WERI-Rb-1 (cell line): ENCODE measurements around the gene C10orf71.

Experiments used
- DNase-seq: peaks from one replicate; pipeline ENCODE4 v3.0.0-alpha.2; 2020
- H3K27ac ChIP-seq: fragments of 250-450 bp; sonication (Bioruptor Pico); 2 replicates; pipeline ENCODE4 v1.5.1; 2020; ENCODE audit warnings: mild to moderate bottlenecking, moderate library complexity
- H3K27me3 ChIP-seq: fragments of 250-450 bp; sonication (Bioruptor Pico); 2 replicates; pipeline ENCODE4 v1.5.1; 2021; ENCODE audit warnings: mild to moderate bottlenecking, low read depth, moderate library complexity; ENCODE audit not compliant: insufficient read depth, severe bottlenecking
- H3K36me3 ChIP-seq: fragments of 250-450 bp; sonication (Bioruptor Pico); 2 replicates; pipeline ENCODE4 v1.5.1; 2020; ENCODE audit warnings: mild to moderate bottlenecking, moderate library complexity
- H3K4me3 ChIP-seq: 2 replicates; pipeline ENCODE4 v1.5.1; 2011; ENCODE audit warnings: low read depth, mild to moderate bottlenecking, control low read depth, low read length
- H3K9me3 ChIP-seq: fragments of 250-450 bp; sonication (Bioruptor Pico); 2 replicates; pipeline ENCODE4 v1.5.1; 2021; ENCODE audit warnings: mild to moderate bottlenecking, moderate library complexity; ENCODE audit not compliant: severe bottlenecking
- TF ChIP-seq, protein P1 (sequence below): IDR thresholded peaks from 2 replicates; pipeline ENCODE4 v1.5.1; 2011; ENCODE audit warnings: low read depth, mild to moderate bottlenecking, control low read depth, inconsistent platforms, low read length

C10orf71 gene

DNA sequence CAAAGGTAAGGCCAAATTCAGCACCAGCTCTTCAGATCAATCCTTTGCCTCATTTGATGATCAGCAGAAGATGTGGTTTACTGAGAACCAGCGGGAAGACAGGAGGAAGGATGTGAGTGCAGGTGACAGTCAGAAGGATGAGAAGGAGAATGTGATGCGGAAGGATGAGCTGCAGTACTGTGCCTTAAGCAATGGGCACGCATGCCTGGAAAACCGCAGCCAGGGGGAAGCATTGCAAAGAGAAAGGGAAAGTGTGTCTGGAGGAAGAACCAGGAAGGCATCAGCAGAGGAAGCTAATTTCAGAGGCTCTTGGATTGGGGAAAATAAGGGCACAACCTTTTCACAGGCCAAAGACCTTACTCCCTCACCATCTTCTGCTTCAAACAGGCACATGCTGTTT lies 25.7 kb downstream of the C10orf71 start:
- TF ChIP-seq, protein P1, sequence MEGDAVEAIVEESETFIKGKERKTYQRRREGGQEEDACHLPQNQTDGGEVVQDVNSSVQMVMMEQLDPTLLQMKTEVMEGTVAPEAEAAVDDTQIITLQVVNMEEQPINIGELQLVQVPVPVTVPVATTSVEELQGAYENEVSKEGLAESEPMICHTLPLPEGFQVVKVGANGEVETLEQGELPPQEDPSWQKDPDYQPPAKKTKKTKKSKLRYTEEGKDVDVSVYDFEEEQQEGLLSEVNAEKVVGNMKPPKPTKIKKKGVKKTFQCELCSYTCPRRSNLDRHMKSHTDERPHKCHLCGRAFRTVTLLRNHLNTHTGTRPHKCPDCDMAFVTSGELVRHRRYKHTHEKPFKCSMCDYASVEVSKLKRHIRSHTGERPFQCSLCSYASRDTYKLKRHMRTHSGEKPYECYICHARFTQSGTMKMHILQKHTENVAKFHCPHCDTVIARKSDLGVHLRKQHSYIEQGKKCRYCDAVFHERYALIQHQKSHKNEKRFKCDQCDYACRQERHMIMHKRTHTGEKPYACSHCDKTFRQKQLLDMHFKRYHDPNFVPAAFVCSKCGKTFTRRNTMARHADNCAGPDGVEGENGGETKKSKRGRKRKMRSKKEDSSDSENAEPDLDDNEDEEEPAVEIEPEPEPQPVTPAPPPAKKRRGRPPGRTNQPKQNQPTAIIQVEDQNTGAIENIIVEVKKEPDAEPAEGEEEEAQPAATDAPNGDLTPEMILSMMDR = no peak
- Histone ChIP-seq H3K4me3 (no peak overlapping the region), H3K9me3 (no peaks in the 10 kb centered on the region), H3K36me3 (no peaks in the 10 kb centered on the region), H3K27me3 (peaks cover 11% of the 10 kb centered on the region), H3K27ac (no peak overlapping the region)
- no peak for DNase-seq

DNA sequence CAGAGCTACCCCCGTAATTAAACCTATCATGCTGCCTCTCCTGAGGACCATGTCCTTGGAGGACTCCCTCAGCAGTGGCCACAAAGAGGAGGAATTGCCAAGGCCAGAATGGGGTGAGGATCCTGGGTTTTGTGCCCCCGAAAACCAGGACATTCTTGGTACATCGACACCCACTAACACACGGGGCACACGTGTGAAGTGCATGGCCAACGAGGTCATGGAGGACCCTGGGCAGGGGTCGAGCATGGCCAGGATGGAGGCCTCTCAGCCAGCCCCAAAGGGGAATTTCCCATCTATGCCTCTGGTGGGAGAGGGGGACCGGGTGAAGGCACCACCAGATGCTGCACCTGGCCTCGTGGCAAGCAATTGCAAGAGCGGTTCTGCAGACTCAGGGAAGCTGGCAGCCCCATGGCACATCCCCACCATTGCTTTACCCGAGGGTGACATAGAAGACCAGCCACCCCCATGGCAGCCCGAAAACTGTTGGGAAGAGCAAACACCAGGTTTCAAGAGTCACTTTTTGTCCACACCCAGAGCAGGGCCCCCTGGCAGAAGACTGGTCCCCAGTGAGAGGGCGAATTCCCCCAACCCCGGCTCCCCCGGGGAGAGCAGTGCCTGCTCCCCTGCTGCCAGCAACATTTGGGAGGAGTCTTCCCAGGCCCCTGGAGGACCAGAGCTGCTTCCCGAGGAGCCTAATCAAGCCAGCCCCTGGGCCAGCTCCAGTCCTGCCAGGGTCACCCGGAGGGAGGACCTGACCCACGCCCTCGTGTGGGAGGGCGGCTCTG lies 26.4 kb downstream of the C10orf71 start:
- no peak overlapping the region for H3K4me3 ChIP-seq
- no peak for DNase-seq
- no peaks in the 10 kb centered on the region for H3K36me3 ChIP-seq
- H3K27ac ChIP-seq = no peak overlapping the region
- H3K27me3 ChIP-seq = peaks cover 11% of the 10 kb centered on the region
- no peaks in the 10 kb centered on the region for H3K9me3 ChIP-seq
- TF ChIP-seq, protein P1 = no peak

DNA sequence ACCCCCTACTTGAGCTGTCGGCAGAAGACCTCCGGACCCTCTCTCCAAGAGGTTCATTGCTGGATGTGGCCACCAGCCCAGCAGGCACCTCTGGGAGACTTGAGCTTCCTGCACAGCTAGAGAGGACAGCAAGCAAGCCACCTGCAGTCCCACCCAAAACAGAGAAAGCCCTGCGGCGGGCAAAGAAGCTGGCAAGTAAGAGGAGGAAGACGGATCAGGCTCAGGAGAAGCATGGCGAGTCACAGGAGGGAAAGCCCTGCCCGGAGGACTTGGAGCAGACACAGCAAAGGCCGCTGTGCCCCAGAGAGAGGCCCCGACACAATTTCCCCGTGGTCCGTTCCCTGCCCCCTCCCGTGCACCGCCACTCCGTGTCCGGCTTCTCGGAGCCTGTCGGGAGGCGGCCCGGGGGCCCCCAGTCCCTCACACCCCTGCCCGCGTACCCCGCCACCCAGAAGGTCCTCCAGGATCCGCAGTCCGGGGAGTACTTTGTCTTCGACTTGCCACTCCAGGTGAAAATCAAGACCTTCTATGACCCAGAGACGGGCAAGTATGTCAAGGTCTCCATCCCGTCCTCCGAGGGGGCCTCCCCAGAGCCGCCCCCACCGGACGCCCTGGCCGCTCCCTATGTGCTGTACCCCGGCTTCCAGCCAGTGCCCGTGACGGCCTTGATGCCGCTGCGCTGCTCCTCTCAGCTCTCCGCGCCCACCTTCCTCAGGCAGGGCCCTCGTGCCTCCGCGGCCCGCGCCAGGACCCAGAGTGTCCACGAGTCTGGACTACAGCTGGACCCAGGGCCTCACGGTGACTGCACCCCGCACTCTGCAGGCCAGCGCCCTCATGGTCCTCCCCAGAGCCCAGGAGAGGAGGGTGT lies 27.2 kb downstream of the C10orf71 start:
- no peak overlapping the region for H3K4me3 ChIP-seq
- H3K27me3 ChIP-seq = peaks cover 11% of the 10 kb centered on the region
- DNase-seq = no peak
- H3K9me3 ChIP-seq = no peaks in the 10 kb centered on the region
- no peak overlapping the region for H3K27ac ChIP-seq
- no peaks in the 10 kb centered on the region for H3K36me3 ChIP-seq
- TF ChIP-seq, protein P1 = no peak

DNA sequence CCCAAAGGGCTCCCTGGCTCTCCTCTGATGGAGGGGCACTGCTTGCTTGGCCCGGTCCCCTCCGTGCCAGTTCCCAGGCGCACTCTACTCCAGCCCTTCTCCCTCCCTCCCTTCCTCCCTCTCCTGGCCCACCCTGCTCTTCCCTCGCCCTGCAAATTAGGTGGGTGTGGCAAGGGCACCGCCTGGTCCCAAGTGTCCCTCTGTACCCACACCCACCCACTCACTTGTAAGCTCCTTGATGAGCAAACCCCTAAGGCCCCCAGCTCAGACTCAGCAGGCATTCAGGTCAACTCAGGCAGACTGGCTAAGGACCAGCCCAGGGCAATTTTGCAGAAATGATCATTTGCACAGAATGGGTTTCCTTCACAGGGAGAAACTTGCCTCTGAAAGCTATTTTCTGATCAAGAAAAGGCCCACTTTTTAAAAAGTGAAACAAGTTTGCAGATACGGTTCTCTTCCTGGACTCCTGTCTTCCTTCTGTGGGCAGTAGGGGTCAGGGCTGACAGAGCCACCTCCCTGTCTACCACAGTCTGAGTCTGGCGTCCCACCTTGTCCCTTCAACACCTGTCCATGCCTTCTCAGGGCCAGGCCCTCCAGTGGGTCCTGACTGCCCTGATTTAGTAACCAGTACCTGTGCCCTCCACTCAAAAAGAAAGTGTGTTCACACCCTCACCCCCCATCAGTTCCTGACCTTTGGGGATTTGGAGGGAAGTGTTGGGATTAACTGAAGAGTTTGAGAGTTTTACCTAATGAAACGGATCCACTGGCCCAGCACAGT lies 28.3 kb downstream of the C10orf71 start:
- Histone ChIP-seq H3K9me3 (no peaks in the 10 kb centered on the region), H3K4me3 (no peak overlapping the region), H3K36me3 (no peaks in the 10 kb centered on the region), H3K27me3 (peaks cover 8% of the 10 kb centered on the region), H3K27ac (no peak overlapping the region)
- no peak for DNase-seq
- TF ChIP-seq, protein P1 = no peak

DNA sequence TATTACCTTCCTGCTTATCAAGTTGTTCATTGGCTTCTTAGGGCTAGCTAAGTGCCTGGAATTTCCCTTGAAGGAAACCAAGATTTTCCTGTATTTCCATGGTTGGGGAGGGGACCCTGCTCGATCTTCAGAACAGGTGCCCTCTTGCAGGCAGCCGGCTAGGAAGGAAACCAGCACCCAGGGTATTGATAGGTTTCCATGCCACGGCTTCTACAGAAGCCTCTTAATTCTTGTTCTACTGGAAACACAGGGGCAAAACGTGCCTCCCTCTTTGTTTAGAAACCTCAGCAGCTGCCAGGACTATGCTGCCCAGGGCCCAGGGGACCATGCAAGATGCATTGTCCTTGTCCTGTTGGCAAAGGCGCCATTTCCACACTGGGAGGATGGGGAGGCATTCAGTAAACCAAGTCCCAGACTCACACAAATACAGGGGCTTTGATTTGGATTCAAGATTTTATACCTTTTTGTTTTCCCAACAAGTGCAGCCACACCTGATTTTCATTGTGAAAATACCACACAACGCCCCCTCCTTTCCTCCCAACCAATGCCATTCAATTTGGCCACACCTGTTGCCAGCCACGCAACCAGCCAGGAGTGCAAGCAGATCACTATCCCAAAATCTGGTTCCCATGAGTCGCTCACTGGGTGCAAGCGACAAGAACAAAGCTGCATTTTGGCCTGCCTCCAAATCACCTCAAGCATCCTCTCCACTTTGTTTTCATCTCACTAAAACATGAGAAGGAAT lies 29.6 kb downstream of the C10orf71 start:
- H3K27ac ChIP-seq = no peak overlapping the region
- no peaks in the 10 kb centered on the region for H3K9me3 ChIP-seq
- DNase-seq = no peak
- TF ChIP-seq, protein P1 = no peak
- H3K4me3 ChIP-seq = no peak overlapping the region
- H3K27me3 ChIP-seq = peaks cover 5% of the 10 kb centered on the region
- H3K36me3 ChIP-seq = no peaks in the 10 kb centered on the region
